ENCODE measurements around the gene GNAO1.
"Not testable (repeated sequence)": the region's sequence is repeated elsewhere in the genome, so short reads cannot be mapped to it uniquely, and the experiment has no call there.

GNAO1 gene

GRCh38 chr16:56370185-56370874 lies 179.0 kb downstream of the GNAO1 start:
- no peak for DNase-seq

DNA sequence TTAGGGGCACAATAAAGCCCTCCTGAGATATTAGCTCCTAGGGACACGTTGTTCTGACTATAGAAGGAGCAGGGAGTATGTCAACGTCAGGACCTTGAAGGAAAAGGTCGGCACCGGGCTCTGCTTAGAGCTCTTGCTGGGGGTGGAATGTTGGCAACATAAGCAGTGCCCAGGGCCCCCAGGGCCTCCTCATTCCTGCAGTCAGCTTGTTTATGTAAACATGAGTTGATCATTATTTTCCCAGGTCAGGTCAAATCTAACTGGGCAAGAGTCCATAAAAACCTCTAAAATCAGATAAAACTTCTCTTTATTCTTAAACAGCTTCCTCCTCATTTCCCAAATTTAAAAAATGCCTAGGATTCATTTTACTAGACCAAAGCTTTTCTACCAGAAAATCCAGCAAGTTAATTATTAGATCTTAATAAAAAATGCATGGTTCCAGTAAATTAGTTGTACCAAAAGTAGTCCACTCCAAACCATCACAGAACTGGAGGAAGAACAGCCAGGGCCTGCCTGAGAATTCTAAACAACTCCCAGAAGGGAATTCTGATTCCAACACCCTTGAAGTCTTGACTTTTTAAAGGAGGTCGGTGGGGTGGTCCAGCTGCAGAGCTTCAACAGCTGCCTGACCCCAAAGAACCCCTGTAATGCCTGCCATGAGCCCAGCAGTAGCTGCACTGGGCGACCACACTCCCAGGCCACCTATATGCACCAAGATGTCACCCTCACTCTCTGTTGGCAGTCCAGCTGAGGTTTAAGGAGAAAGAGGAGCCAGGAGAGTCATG lies 179.8 kb downstream of the GNAO1 start:
- no peak for DNase-seq

DNA sequence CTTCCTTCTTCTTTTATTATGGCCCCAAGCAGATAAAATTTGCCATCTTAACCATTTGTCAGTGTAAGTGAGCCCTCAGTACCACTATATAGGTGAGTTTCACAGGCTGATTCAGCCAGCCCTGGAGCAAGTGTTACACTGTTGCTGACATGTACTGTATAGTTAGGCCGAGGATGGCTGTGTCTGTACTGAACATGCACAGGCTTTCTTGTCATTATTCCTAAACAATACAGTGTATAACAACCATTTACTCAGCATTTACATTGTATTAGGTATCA lies 180.3 kb downstream of the GNAO1 start:
- DNase-seq: no peak

- DNase-seq: no peak
Measured at GRCh38 chr16:56372013-56372634, 180.8 kb downstream of the GNAO1 start.

DNA sequence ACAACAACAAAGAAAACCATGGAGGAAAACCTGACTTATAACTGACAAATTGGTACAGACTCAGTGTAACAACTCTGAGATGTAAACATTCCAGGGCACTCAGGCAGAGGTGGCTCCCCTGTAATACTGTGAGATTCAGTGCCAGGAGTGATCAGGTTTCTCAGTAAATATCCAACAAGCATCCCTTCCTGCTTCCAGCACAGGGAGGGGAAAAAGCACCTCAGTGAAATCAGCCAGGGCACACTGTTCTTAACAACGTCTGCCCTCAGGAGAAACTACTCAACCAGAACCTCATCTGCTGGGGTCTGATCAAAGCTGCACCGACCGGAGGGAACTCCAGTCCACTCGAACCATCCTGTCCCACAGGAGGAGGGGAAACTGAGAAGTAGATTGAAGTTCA lies 181.7 kb downstream of the GNAO1 start:
- no peak for DNase-seq

DNA sequence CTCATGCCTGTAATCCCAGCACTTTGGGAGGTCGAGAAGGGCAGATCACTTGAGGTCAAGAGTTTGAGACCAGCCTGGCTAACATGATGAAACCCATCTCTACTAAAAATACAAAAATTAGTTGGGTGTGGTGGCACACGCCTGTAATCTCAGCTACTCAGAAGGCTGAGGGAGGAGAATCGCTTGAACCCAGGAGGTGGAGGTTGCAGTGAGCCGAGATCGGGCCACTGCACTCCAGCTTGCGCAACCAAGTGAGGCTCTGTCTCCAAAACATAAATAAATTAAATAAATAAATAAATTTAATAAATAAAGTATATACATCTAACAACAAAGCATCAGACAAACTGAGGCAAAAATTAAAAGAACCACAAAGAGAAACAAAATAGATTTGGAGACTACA lies 184.5 kb downstream of the GNAO1 start:
- DNase-seq: not testable (repeated sequence)

- DNase-seq: not testable (repeated sequence)
Measured at GRCh38 chr16:56379044-56379443, 187.8 kb downstream of the GNAO1 start.

DNA sequence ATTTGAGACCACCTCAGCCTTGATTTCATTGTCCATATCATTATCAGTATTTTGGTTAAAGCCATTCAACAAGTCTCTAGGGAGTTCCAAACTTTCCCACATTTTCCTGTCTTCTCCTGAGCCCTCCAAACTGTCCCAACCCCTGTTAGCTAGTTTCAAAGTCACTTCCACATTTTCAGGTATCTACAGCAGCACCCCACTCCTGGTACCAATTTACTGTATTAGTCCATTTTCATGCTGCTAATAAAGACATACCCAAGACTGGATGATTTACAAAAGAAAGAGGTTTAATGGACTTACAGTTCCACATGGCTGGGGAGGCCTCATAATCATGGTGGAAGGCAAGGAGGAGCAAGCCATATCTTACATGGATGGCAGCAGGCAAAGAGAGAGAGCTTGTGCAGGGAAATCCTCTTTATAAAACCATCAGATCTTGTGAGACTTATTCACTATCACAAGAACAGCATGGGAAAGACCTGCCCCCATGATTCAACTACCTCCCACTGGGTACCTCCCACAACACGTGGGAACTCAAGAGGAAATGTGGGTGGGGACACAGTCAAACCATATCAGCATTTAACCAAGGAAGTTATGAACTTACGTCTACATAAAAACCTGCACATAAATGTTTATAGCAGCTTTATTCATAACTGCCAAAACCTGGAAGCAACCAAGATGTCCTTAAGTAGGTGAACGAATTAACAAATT lies 189.6 kb downstream of the GNAO1 start:
- not testable (repeated sequence) for DNase-seq

DNA sequence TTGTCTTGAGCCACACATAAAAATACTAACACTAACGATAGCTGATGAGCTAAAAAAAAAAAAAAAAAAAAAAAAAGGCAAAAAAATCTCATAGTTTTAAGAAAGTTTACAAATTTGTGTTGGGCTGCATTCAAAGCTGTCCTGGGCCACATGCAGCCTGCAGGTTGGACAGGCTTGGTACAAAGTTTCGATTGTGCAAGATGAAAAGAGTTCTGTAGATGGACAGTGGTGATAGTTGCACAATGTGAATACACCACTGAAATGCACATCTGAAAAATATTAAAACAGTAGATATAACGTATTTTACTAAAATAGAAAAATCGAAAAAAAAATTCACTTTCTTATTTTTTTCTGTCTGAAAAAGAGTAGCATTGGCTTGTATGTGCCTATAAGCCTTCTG lies 191.2 kb downstream of the GNAO1 start:
- no peak for DNase-seq

DNA sequence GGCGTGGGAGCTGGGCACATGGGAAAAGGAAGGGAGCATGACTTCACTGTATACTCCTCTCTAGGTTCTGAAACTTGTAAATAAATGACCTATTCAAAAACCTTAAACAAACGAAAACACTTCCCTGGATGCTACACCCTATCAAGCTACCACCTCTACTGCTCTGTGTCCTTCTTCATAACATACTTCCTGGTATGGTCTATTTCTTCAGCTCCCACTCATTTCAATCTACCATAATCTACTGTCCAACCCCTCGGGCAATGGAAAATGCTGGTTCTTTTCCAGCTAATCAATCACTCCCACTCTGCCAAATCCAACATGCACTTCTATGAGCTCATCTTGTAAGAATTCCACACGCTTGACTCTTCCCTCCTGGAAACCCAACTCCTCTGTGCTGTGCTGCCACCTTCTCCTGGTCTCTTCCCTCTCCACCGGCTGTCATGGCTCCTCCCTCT lies 191.6 kb downstream of the GNAO1 start:
- no peak for DNase-seq

DNA sequence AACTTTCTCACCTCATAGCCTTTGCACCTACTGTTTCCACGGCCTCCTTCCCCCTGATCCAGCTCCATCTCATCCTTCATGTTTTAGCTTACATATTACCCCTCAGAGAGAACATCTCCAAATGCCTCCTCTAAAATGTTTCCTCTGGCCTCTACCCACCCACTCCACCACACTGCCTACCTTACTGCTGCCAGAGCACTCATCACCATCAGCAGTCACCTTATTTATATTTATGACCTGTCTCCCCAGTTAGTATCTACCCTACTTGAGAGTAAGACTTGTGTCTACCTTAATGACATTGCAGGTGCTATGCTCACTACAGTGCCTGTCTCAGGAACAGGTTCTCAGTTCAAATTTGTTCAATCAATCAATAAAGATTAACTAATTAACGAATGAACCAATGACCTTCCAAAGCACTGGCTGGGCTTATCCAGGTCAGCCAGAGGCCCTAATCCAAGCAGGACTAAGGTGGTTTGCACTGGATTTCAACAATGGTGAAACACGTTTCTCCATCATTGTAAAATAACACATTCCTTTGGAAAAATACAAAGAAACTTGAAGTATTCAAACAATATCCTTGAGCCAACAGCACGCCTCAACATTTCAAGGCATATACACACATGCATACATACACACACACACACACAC lies 192.9 kb downstream of the GNAO1 start:
- no peak for DNase-seq

GRCh38 chr16:56387396-56387795 lies 196.1 kb downstream of the GNAO1 start:
- no peak for DNase-seq

DNA sequence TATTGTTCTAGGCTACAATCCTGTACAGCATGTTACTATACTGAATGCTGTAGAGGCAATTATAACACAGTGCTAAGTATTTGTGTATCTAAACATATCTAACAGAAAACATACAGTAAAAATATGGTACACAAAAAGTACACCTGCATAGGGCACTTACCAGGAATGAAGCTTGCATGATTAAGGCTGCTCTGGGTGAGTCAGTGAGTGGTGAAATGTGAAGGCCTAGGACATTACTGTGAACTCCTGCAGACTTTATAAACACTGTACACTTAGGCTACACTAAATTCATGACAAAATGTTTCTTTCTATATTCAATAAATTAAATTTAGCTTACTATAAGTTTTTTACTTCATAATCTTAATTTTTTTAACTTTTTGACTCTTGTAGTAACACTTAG lies 196.9 kb downstream of the GNAO1 start:
- no peak for DNase-seq

DNA sequence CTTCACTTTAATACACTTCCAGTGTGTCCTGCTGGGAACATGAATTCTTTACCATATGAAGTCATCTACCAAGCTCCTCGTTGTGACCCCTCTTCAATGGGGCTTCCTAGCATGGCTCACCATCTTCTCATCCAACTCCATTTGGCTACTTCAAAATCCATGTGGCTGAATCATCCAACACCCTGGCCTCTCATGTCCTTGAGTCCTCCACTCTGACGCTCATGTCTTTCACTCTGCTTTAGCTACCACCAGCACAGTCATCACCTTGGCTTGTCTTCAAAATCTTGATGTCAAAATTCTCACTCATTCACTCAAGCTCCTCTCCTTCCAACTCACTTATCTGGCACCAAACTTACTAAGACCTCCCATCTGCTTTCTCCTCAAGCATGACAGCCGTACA lies 198.3 kb downstream of the GNAO1 start:
- DNase-seq: no peak

DNA sequence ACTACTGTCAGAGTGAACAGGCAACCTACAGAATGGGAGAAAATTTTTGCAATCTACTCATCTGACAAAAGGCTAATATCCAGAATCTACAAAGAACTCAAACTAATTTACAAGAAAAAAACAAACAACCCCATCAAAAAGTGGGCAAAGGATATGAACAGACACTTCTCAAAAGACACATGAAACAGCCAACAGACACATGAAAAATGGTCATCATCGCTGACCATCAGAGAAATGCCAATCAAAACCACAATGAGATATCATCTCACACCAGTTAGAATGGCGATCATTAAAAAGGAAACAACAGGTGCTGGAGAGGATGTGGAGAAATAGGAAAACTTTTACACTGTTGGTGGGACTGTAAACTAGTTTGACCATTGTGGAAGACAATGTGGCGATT lies 205.4 kb downstream of the GNAO1 start:
- not testable (repeated sequence) for DNase-seq

- DNase-seq: no peak
Measured at GRCh38 chr16:56399047-56399446, 207.8 kb downstream of the GNAO1 start.

DNA sequence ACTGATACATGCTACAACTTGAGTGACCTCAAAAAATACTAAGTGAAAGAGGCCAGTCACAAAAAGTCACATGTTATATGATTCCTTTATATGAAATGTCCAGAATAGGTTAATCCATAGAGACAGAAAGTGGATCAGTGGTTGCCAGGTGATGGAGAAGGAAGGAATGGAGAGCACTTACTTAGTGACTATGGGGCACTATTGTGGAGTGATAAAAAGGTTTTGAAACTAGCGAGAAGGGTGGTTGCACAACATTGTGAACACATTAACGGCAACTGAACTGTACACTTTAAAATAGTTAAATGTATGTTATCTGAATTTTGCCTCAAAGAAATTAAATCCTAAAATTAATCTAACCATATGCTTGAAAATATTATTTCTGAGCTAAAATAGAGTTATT lies 208.2 kb downstream of the GNAO1 start:
- no peak for DNase-seq

- DNase-seq: no peak
Measured at GRCh38 chr16:56400458-56400857, 209.2 kb downstream of the GNAO1 start.

GRCh38 chr16:56401482-56401881 lies 210.2 kb downstream of the GNAO1 start:
- no peak for DNase-seq

- DNase-seq: no peak
Measured at GRCh38 chr16:56405977-56406672, 214.8 kb downstream of the GNAO1 start.

All from NCI-H1048 (cell line).